Ascending aorta (tissue), 2 donors: ENCODE data around the gene OXCT1. TPM values are rescaled to one million over a fixed set of nuclear protein-coding genes. Genes with fewer than 3 reads are reported as not detected.
"Not testable (repeated sequence)": the region's sequence is repeated elsewhere in the genome, so short reads cannot be mapped to it uniquely, and the experiment has no call there.

Experiments used
- DNase-seq, 2 donors: peaks; one replicate each; pipeline ENCODE4 v3.0.0-alpha.2; 2019; ENCODE audit warnings: low spot score in 2 of 2
- H3K27ac ChIP-seq, 2 donors: fragments of 200-600 bp; sonication (generic); one replicate each; pipeline ENCODE4 v1.5.1; 2016 to 2017; ENCODE audit warnings: mild to moderate bottlenecking in 1 of 2
- H3K27me3 ChIP-seq: fragments of 200-600 bp; sonication (generic); one replicate; pipeline ENCODE4 v1.5.1; 2017
- H3K36me3 ChIP-seq, 2 donors: fragments of 200-600 bp; sonication (generic); one replicate each; pipeline ENCODE4 v1.5.1; 2016
- H3K4me1 ChIP-seq, 2 donors: fragments of 200-600 bp; sonication (generic); one replicate each; pipeline ENCODE4 v1.5.1; 2016 to 2017; ENCODE audit warnings: mild to moderate bottlenecking in 1 of 2
- H3K4me3 ChIP-seq, 2 donors: fragments of 200-600 bp; sonication (generic); one replicate each; pipeline ENCODE4 v1.5.1; 2016 to 2017; ENCODE audit warnings: mild to moderate bottlenecking in 1 of 2
- H3K9me3 ChIP-seq, 2 donors: fragments of 200-600 bp; sonication (generic); one replicate each; pipeline ENCODE4 v1.5.1; 2016
- CTCF ChIP-seq, 3 experiments: fragments of 200-600 bp in 2 of 3; fragments of 450-650 bp in 1 of 3; sonication (generic) in 2 of 3; IDR thresholded peaks; one replicate each; pipeline ENCODE4 v1.5.1; 2016 to 2019; ENCODE audit warnings: antibody characterized with exemption in 3 of 3, mild to moderate bottlenecking in 1 of 3, moderate library complexity in 1 of 3
- intact Hi-C: fragments of 100-400 bp; cut with DNase I; formaldehyde crosslinking; loops from one replicate; pipeline ENCODE4 v1.15.1; 2023
- total RNA-seq: library from RNA; depleted of rRNA; stranded (reverse); fragments of >200 nt; gene quantifications from one replicate; pipeline ENCODE4 v1.1.0, GENCODE V29; 2016

Gene OXCT1
- total RNA-seq, 1 donor from 2014 or later, result 3.1 TPM

DNA sequence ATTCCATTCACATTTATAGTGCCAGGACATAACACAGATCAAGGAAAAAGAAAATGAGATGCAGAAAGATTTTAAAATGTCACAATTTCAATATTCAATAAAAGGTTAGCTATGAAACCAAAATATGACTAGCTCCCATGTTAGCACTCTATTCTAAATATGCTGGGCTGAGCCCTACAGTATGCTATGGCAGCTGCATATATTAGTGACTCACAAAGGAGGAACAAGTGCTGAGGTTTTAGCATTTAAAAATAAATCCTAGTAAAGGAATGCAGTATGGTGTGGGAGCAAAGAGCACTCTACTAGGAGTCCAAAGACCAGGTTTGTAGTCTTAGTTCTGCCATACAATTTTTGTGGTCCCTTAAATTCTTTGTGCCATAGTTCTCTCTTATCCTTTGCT, 118.4 kb downstream of the OXCT1 start:
- Histone ChIP-seq H3K27me3 (no peaks in the 10 kb centered on the region), H3K4me3 (no peak overlapping the region), H3K27ac (no peak overlapping the region), H3K36me3 (peaks cover 0 to under 1% of the 10 kb centered on the region in 2 donors), H3K9me3 (no peaks in the 10 kb centered on the region), H3K4me1 (peaks cover 0 to 10% of the 10 kb centered on the region in 2 donors)
- no peak for TF ChIP-seq CTCF (IDR thresholded peaks at IDR 0.05)
- intact Hi-C loops, result no loop called here
- no peak for DNase-seq

- no peak for TF ChIP-seq CTCF (IDR thresholded peaks at IDR 0.05)
- Histone ChIP-seq H3K27me3 (no peaks in the 10 kb centered on the region), H3K36me3 (peaks cover 0 to 4% of the 10 kb centered on the region in 2 donors), H3K4me3 (no peak overlapping the region), H3K27ac (peak overlapping the region in 1 of 2 donors; percentile 24), H3K4me1 (peaks cover 0 to 9% of the 10 kb centered on the region in 2 donors), H3K9me3 (no peaks in the 10 kb centered on the region)
- DNase-seq, result no peak
- intact Hi-C loops, result no loop called here
These were observed 121.6 kb downstream of the OXCT1 start for GRCh38 chr5:41748631-41749030.

- H3K27ac ChIP-seq, result peak overlapping the region in 1 of 2 donors; percentile 41
These were observed 122.5 kb downstream of the OXCT1 start for GRCh38 chr5:41747708-41748107.

DNA sequence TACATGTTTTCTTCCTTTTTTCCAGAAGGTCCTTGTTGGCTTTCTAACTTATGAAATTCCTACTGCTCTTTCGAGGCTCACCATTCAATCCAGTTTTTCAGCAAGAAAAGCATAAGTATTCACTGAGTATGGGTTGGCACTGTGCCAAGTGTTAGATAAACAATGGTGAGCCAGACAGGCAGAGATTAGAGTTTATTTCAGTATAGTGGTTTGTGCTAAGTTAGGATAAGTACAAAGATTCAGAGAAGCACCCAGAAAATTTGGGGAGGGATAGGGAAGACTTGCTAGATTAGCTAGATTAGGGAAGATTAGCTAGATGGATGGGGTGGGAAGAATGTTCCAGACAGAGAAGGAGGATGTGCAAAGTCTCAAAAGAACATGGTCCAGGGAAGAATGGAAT, 122.9 kb downstream of the OXCT1 start:
- DNase-seq, result no peak
- intact Hi-C loops, result no loop called here
- no peak for TF ChIP-seq CTCF (IDR thresholded peaks at IDR 0.05)
- Histone ChIP-seq H3K27me3 (no peaks in the 10 kb centered on the region), H3K36me3 (peaks cover 0 to 4% of the 10 kb centered on the region in 2 donors), H3K4me3 (no peak overlapping the region), H3K27ac (peak overlapping the region in 1 of 2 donors; percentile 41), H3K9me3 (no peaks in the 10 kb centered on the region), H3K4me1 (peaks cover 0 to 5% of the 10 kb centered on the region in 2 donors)

More at GRCh38 chr5:41747708-41748107, 122.5 kb downstream of the OXCT1 start:
- no peak for TF ChIP-seq CTCF (IDR thresholded peaks at IDR 0.05)
- no peaks in the 10 kb centered on the region for H3K27me3 ChIP-seq
- no peak overlapping the region for H3K4me3 ChIP-seq
- peaks cover 0 to 4% of the 10 kb centered on the region in 2 donors for H3K36me3 ChIP-seq
- no peaks in the 10 kb centered on the region for H3K9me3 ChIP-seq
- peaks cover 0 to 5% of the 10 kb centered on the region in 2 donors for H3K4me1 ChIP-seq
- no peak for DNase-seq
- intact Hi-C loops, result no loop called here

- peaks cover 6 to 21% of the 10 kb centered on the region in 2 donors for H3K36me3 ChIP-seq
- H3K27me3 ChIP-seq, H3K27ac ChIP-seq, DNase-seq, H3K4me3 ChIP-seq, H3K4me1 ChIP-seq, H3K9me3 ChIP-seq, intact Hi-C loops: not testable (repeated sequence)
These were observed 127.6 kb downstream of the OXCT1 start for GRCh38 chr5:41742608-41743007.

DNA sequence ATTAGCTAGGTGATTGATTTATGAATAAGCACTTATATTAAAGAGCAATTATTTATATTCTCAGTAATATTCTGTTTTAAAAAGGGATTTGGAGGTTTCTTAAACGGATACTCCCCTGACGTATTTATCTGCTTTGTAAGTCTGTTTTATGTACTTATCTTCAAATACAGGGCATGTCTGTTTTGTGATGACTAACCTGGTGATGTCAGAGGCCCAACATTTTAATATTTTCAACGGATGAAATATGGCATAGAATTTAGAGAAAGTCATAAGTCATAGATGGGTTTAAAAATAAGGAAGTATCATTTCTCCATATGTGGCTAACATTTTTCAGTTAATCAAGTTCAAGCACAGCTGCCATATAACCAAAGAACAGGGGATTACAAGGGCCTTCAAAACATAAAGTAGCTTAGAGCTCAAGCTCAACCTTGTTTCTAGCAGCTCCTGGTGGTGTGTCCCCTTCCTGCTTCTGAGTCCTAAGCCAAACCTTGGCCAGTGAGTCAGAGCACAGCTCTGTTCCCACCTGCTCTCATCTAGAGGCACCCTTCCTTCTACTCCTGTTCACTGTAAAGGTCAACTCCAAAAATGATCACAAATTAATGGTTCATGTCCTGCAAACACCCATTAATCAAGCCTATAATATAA, 131.4 kb downstream of the OXCT1 start:
- H3K27me3 ChIP-seq, result no peaks in the 10 kb centered on the region
- no peak overlapping the region for H3K27ac ChIP-seq
- no peaks in the 10 kb centered on the region for H3K4me1 ChIP-seq
- H3K36me3 ChIP-seq, result peaks cover 9 to 25% of the 10 kb centered on the region in 2 donors
- H3K9me3 ChIP-seq, result no peaks in the 10 kb centered on the region
- intact Hi-C loops, result no loop called here
- TF ChIP-seq CTCF (IDR thresholded peaks at IDR 0.05), result no peak
- DNase-seq, result no peak
- H3K4me3 ChIP-seq, result no peak overlapping the region
